Measurements from ENCODE around the gene PADI3. TPM values are rescaled to one million over a fixed set of nuclear protein-coding genes. Genes with fewer than 3 reads are reported as not detected.

The PADI3 gene
- total and polyA plus RNA-seq, 8 donors, result 0.04 TPM; not detected in 7

GRCh38 chr1:17301767-17302166 is 52.9 kb downstream of the PADI3 start:
- DNase-seq, result no peak
- no peaks in the 10 kb centered on the region for H3K27me3 ChIP-seq
- no peaks in the 10 kb centered on the region for H3K36me3 ChIP-seq
- intact Hi-C loops (cut with DNase I), result no loop called here
- H3K27ac ChIP-seq, result no peak overlapping the region
- H3K9me3 ChIP-seq, result peaks cover 0 to 15% of the 10 kb centered on the region in 2 donors
- peaks cover 0 to 17% of the 10 kb centered on the region in 2 donors for H3K4me1 ChIP-seq
- no peak for TF ChIP-seq CTCF (IDR thresholded peaks at IDR 0.05)
- H3K4me3 ChIP-seq, result no peak overlapping the region
- no peak for ATAC-seq

GRCh38 chr1:17304151-17304825 is 55.4 kb downstream of the PADI3 start:
- peak overlapping the region in 1 of 2 donors; percentile 80 for H3K27ac ChIP-seq
- ATAC-seq, result peak; percentile 71
- peaks cover 0 to 15% of the 10 kb centered on the region in 2 donors for H3K9me3 ChIP-seq
- intact Hi-C loops (cut with DNase I), result no loop called here
- H3K27me3 ChIP-seq, result peaks cover 0 to 25% of the 10 kb centered on the region in 2 donors
- H3K4me3 ChIP-seq, result no peak overlapping the region
- H3K4me1 ChIP-seq, result peaks cover 0 to 38% of the 10 kb centered on the region in 2 donors
- TF ChIP-seq CTCF (IDR thresholded peaks at IDR 0.05), result no peak
- H3K36me3 ChIP-seq, result no peaks in the 10 kb centered on the region
- peak in 1 of 4 donors; percentile 9 for DNase-seq

- intact Hi-C loops (cut with DNase I), result no loop called here
Observed at GRCh38 chr1:17304826-17305175, 55.9 kb downstream of the PADI3 start.

GRCh38 chr1:17305576-17306095 is 56.7 kb downstream of the PADI3 start:
- no peak for DNase-seq
- ATAC-seq, result no peak
- H3K4me3 ChIP-seq, result no peak overlapping the region
- intact Hi-C loops (cut with DNase I), result no loop called here
- H3K9me3 ChIP-seq, result peaks cover 0 to 14% of the 10 kb centered on the region in 2 donors
- no peak for TF ChIP-seq CTCF (IDR thresholded peaks at IDR 0.05)
- no peak overlapping the region for H3K27ac ChIP-seq
- peaks cover 0 to 49% of the 10 kb centered on the region in 2 donors for H3K4me1 ChIP-seq
- H3K27me3 ChIP-seq, result peaks cover 0 to 38% of the 10 kb centered on the region in 2 donors
- no peaks in the 10 kb centered on the region for H3K36me3 ChIP-seq

More at GRCh38 chr1:17304826-17305175, 55.9 kb downstream of the PADI3 start:
- no peaks in the 10 kb centered on the region for H3K36me3 ChIP-seq
- H3K27me3 ChIP-seq, result peaks cover 0 to 30% of the 10 kb centered on the region in 2 donors
- H3K9me3 ChIP-seq, result peaks cover 0 to 15% of the 10 kb centered on the region in 2 donors
- H3K4me3 ChIP-seq, result no peak overlapping the region
- no peak for DNase-seq
- peaks cover 0 to 41% of the 10 kb centered on the region in 2 donors for H3K4me1 ChIP-seq
- no peak for TF ChIP-seq CTCF (IDR thresholded peaks at IDR 0.05)
- no peak for ATAC-seq
- H3K27ac ChIP-seq, result peak overlapping the region in 1 of 2 donors; percentile 80

GRCh38 chr1:17306407-17306806 is 57.5 kb downstream of the PADI3 start:
- Histone ChIP-seq H3K4me1 (peaks cover 0 to 57% of the 10 kb centered on the region in 2 donors), H3K36me3 (no peaks in the 10 kb centered on the region), H3K9me3 (peaks cover 0 to 9% of the 10 kb centered on the region in 2 donors), H3K27me3 (peaks cover 0 to 46% of the 10 kb centered on the region in 2 donors), H3K4me3 (no peak overlapping the region), H3K27ac (no peak overlapping the region)
- ATAC-seq (no peak), DNase-seq (no peak)
- TF ChIP-seq CTCF (IDR thresholded peaks at IDR 0.05), result no peak
- intact Hi-C loops (cut with DNase I), result no loop called here
